Measurements from ENCODE around the gene MSN. TPM values are rescaled to one million over a fixed set of nuclear protein-coding genes. Genes with fewer than 3 reads are reported as not detected.

Gene MSN
- total RNA-seq = 244 and 456 TPM in 2 replicates

DNA sequence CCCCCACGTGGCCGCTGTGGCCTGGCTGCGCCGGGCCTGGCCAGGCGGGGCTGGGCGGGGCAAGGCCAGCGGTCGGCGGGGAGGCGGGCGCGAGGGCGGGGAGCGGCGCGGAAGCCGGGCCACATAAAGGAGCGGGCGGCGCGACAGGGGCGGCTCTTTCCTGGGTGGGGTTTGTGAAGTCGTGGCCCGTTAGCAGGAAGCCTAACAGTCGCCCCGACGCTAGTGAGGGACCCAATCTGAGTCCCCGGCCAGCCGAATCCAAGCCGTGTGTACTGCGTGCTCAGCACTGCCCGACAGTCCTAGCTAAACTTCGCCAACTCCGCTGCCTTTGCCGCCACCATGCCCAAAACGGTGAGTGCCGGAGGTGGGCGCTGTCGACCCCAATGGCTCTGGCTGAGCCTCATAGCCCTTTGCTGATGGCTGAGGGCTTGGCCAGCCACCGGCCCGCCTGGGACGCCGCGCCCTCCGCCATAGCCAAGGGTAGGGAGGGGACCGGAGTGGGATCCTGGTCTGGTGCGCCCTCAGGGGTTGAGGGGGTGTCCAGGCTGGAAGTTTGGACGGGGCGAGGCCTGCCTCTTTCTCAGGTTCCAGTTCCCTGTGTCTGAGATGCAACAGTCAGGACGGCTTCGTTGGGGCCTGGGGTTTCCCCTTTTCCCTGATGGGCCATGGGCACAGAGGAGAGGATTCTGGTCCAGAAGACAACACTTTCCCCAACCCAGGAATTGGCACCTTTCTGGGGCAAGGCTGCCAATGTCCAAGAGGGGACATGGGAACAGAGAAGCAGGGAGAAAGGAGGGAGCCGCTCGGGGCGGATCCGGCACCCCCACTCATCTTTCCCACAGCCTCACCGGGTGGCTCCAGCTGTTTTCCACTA is at the start of gene MSN:
MSN (plus strand) TSS at position 152 of the 874 bp plus-strand sequence; CDS start at position 340, 188 bp downstream.

Other genes starting within 250 kb of the MSN start
- gene LAS1L, start 132.9 kb upstream of the MSN start, total RNA-seq = 18.8 and 28.3 TPM in 2 replicates

Measured in bladder microvascular endothelial cell (primary cell).